HepG2 (cell line): ENCODE data around the gene CNDP1.

ENCODE experiments used
- ADNP ChIP-seq: sonication (generic); formaldehyde crosslinking; IDR thresholded peaks from 2 replicates; pipeline ENCODE4 v1.4.0; 2020; ENCODE audit warnings: missing genetic modification reagents
- CTCF ChIP-seq: sonication (generic); formaldehyde crosslinking; IDR thresholded peaks from 2 replicates; pipeline ENCODE4 v1.5.0; 2020; ENCODE audit warnings: mild to moderate bottlenecking, missing genetic modification reagents, moderate library complexity
- FOXK2 ChIP-seq: fragments of 450-650 bp; IDR thresholded peaks from 2 replicates; pipeline ENCODE4 v1.6.1; 2016
- MAFG ChIP-seq: sonication (generic); formaldehyde crosslinking; IDR thresholded peaks from 2 replicates; pipeline ENCODE4 v1.5.1; 2020; ENCODE audit warnings: mild to moderate bottlenecking, missing genetic modification reagents
- PRDM15 ChIP-seq: sonication (generic); formaldehyde crosslinking; IDR thresholded peaks from 2 replicates; pipeline ENCODE4 v1.4.0; 2020; ENCODE audit warnings: missing genetic modification reagents
- SP2 ChIP-seq: sonication (generic); formaldehyde crosslinking; IDR thresholded peaks from 2 replicates; pipeline ENCODE4 v1.5.1; 2020; ENCODE audit warnings: mild to moderate bottlenecking, missing genetic modification reagents

DNA sequence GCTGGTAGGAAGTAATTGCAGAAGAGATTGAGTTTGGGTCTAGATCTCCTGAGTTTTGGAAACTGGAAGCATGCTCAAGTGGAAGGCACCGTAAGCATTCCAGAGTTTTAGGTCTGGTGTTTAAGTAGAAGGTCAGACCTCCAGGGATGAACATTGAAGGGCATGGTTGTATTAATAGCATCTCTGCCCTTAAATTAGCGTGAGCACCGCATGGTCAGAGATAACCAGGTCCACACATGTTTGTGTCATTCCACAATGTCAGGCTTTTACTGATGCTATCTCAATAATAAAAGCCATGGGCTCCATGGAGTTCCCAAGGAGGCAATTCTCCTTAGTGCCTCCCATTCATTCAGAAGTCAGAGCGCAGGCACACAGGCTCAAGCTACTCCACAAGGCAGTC is 35.1 kb downstream of the CNDP1 start:
- no peak for TF ChIP-seq PRDM15
- TF ChIP-seq ADNP (CRISPR knock-in tag), result no peak
- TF ChIP-seq MAFG (CRISPR knock-in tag), result no peak
- TF ChIP-seq CTCF (CRISPR knock-in tag), result no peak
- no peak for TF ChIP-seq FOXK2
- TF ChIP-seq SP2 (CRISPR knock-in tag), result no peak
